Neuronal stem cell (in vitro differentiated cells): ENCODE measurements around the gene DNAJC6. TPM values are rescaled to one million over a fixed set of nuclear protein-coding genes. Genes with fewer than 3 reads are reported as not detected.

Experiments
- DNase-seq: peaks from one replicate; pipeline ENCODE4 v3.0.0-alpha.2; 2013; ENCODE audit warnings: low spot score
- H2AFZ ChIP-seq: one replicate; pipeline ENCODE4 v1.6.1; 2013; ENCODE audit warnings: mild to moderate bottlenecking, low read length, inconsistent platforms
- H2AK5ac ChIP-seq: 2 replicates; pipeline ENCODE4 v1.6.1; 2013; ENCODE audit warnings: low read depth, mild to moderate bottlenecking, inconsistent platforms, low read length, moderate library complexity, mixed read lengths
- H2BK120ac ChIP-seq: 2 replicates; pipeline ENCODE4 v1.6.1; 2013; ENCODE audit warnings: low read depth, mild to moderate bottlenecking, inconsistent platforms, low read length, moderate library complexity, mixed read lengths
- H2BK12ac ChIP-seq: one replicate; pipeline ENCODE4 v1.6.1; 2013; ENCODE audit warnings: low read length, inconsistent platforms
- H2BK15ac ChIP-seq: 2 replicates; pipeline ENCODE4 v1.6.1; 2013; ENCODE audit warnings: mild to moderate bottlenecking, low read length, inconsistent platforms, mixed read lengths
- H2BK5ac ChIP-seq: one replicate; pipeline ENCODE4 v1.6.1; 2013; ENCODE audit warnings: inconsistent platforms, mild to moderate bottlenecking, low read length, moderate library complexity
- H3K14ac ChIP-seq: one replicate; pipeline ENCODE4 v1.6.1; 2013; ENCODE audit warnings: low read length, inconsistent platforms
- H3K18ac ChIP-seq: 2 replicates; pipeline ENCODE4 v1.6.1; 2013; ENCODE audit warnings: low read length, inconsistent platforms
- H3K23ac ChIP-seq: 2 replicates; pipeline ENCODE4 v1.6.1; 2013; ENCODE audit warnings: low read depth, mild to moderate bottlenecking, mixed read lengths, low read length, inconsistent platforms; ENCODE audit not compliant: poor library complexity
- H3K27ac ChIP-seq: replicated peaks from 3 replicates; pipeline ENCODE4 v1.5.1; 2013; ENCODE audit warnings: low read length, inconsistent platforms
- H3K27me3 ChIP-seq, 3 experiments: 2 replicates each; pipeline ENCODE4 v1.6.1; 2013; ENCODE audit warnings: low read length in 3 of 3, mild to moderate bottlenecking in 2 of 3, inconsistent platforms in 1 of 3, low read depth in 1 of 3, mixed read lengths in 1 of 3, moderate library complexity in 1 of 3; ENCODE audit not compliant: control insufficient read depth in 3 of 3, insufficient read depth in 3 of 3
- H3K36me3 ChIP-seq, 2 donors: replicated peaks in 1 of 2; 2 replicates each; pipeline ENCODE4 v1.6.1; 2013; ENCODE audit warnings: low read length in 2 of 2; ENCODE audit not compliant: control insufficient read depth in 2 of 2, insufficient read depth in 2 of 2
- H3K4ac ChIP-seq: 2 replicates; pipeline ENCODE4 v1.6.1; 2013; ENCODE audit warnings: inconsistent platforms, mild to moderate bottlenecking, low read length, moderate library complexity
- H3K4me1 ChIP-seq, 2 donors: 1 replicate in 1 of 2; 2 replicates in 1 of 2; pipeline ENCODE4 v1.6.1; 2013; ENCODE audit warnings: low read length in 2 of 2, low read depth in 1 of 2; ENCODE audit not compliant: control insufficient read depth in 2 of 2, insufficient read depth in 1 of 2
- H3K4me2 ChIP-seq: one replicate; pipeline ENCODE4 v1.6.1; 2013; ENCODE audit warnings: mild to moderate bottlenecking, low read length, inconsistent platforms; ENCODE audit not compliant: insufficient read depth, poor library complexity, severe bottlenecking
- H3K4me3 ChIP-seq, 2 donors: 2 replicates each; pipeline ENCODE4 v1.5.1; 2013; ENCODE audit warnings: low read length in 2 of 2, mild to moderate bottlenecking in 2 of 2, inconsistent platforms in 1 of 2, moderate library complexity in 1 of 2
- H3K79me1 ChIP-seq: one replicate; pipeline ENCODE4 v1.6.1; 2013; ENCODE audit warnings: low read depth, mild to moderate bottlenecking, inconsistent platforms, low read length, moderate library complexity
- H3K9ac ChIP-seq: one replicate; pipeline ENCODE4 v1.6.1; 2013; ENCODE audit warnings: mild to moderate bottlenecking, low read depth, low read length, inconsistent platforms; ENCODE audit not compliant: poor library complexity
- H3K9me3 ChIP-seq, 2 donors: replicated peaks in 1 of 2; 2 replicates each; pipeline versions ENCODE3 to v1.6.1; 2013; ENCODE audit warnings: low read length in 2 of 2, mild to moderate bottlenecking in 2 of 2, inconsistent platforms in 1 of 2, low read depth in 1 of 2, mixed read lengths in 1 of 2, moderate library complexity in 1 of 2; ENCODE audit not compliant: control insufficient read depth in 2 of 2, insufficient read depth in 1 of 2
- H4K8ac ChIP-seq: one replicate; pipeline ENCODE4 v1.6.1; 2013; ENCODE audit warnings: low read depth, mild to moderate bottlenecking, inconsistent platforms, low read length, moderate library complexity
- H4K91ac ChIP-seq: one replicate; pipeline ENCODE4 v1.6.1; 2013; ENCODE audit warnings: low read length, low read depth, mild to moderate bottlenecking, inconsistent platforms; ENCODE audit not compliant: poor library complexity
- WGBS, 2 donors: extraction: QIAGEN DNeasy Blood & Tissue Kit; methylation state at CpG; one replicate each; pipeline ENCODE4 v1.1.7; 2013; ENCODE audit warnings: missing lambda C conversion rate in 2 of 2, mixed read lengths in 1 of 2; ENCODE audit not compliant: insufficient read length in 2 of 2, insufficient replicate concordance in 1 of 2; ENCODE audit errors: extremely low coverage in 2 of 2; 5-methylcytosine and 5-hydroxymethylcytosine counted together
- small RNA-seq: library from polyadenylated mRNA; stranded (forward); fragments of <200 nt; extraction: miRNeasy Mini kit (QIAGEN cat#:217004); gene quantifications from one replicate; pipeline ENCODE3, GENCODE V24; 2013; ENCODE audit not compliant: insufficient read depth

The DNAJC6 gene

GRCh38 chr1:65458730-65459396, 149.5 kb downstream of the DNAJC6 start:
- no peak overlapping the region for H2AK5ac ChIP-seq
- DNase-seq: no peak

GRCh38 chr1:65459397-65459768, 150.0 kb downstream of the DNAJC6 start:
- no peak overlapping the region for H3K27ac ChIP-seq
- no peak overlapping the region for H4K8ac ChIP-seq
- no peak for DNase-seq
- no peak overlapping the region for H2BK120ac ChIP-seq
- no peak overlapping the region for H3K4me2 ChIP-seq
- peaks cover 0 to 2% of the 10 kb centered on the region in 2 donors for H3K4me1 ChIP-seq
- no peak overlapping the region for H2BK15ac ChIP-seq
- no peaks in the 10 kb centered on the region for H3K79me1 ChIP-seq
- H3K14ac ChIP-seq: no peak overlapping the region
- H2AFZ ChIP-seq: no peak overlapping the region
- no peaks in the 10 kb centered on the region for H3K36me3 ChIP-seq
- H3K9ac ChIP-seq: no peak overlapping the region
- H3K4me3 ChIP-seq: no peak overlapping the region
- WGBS, 2 donors: no CpG with 5 or more reads among the region's 1 CpG
- no peak overlapping the region for H4K91ac ChIP-seq
- H3K18ac ChIP-seq: no peak overlapping the region
- no peak overlapping the region for H2BK5ac ChIP-seq
- H3K4ac ChIP-seq: no peak overlapping the region
- H2BK12ac ChIP-seq: no peak overlapping the region
- no peaks in the 10 kb centered on the region for H3K9me3 ChIP-seq
- H2AK5ac ChIP-seq: no peak overlapping the region
- no peaks in the 10 kb centered on the region for H3K27me3 ChIP-seq
- no peak overlapping the region for H3K23ac ChIP-seq

More at GRCh38 chr1:65458730-65459396, 149.5 kb downstream of the DNAJC6 start:
- no peak overlapping the region for H3K14ac ChIP-seq
- H2BK120ac ChIP-seq: no peak overlapping the region
- H3K27ac ChIP-seq: no peak overlapping the region
- peaks cover 0 to 2% of the 10 kb centered on the region in 2 donors for H3K4me1 ChIP-seq
- H3K36me3 ChIP-seq: no peaks in the 10 kb centered on the region
- H3K23ac ChIP-seq: no peak overlapping the region
- H2BK12ac ChIP-seq: no peak overlapping the region
- H3K79me1 ChIP-seq: no peaks in the 10 kb centered on the region
- H4K91ac ChIP-seq: no peak overlapping the region
- H3K4me2 ChIP-seq: no peak overlapping the region
- H3K9ac ChIP-seq: no peak overlapping the region
- no peaks in the 10 kb centered on the region for H3K27me3 ChIP-seq
- no peak overlapping the region for H2BK5ac ChIP-seq
- no CpG with 5 or more reads among the region's 2 CpGs for WGBS, 2 donors
- no peak overlapping the region for H3K4me3 ChIP-seq
- no peak overlapping the region for H3K4ac ChIP-seq
- no peaks in the 10 kb centered on the region for H3K9me3 ChIP-seq
- no peak overlapping the region for H2BK15ac ChIP-seq
- H2AFZ ChIP-seq: no peak overlapping the region
- H3K18ac ChIP-seq: no peak overlapping the region
- no peak overlapping the region for H4K8ac ChIP-seq

Small RNA genes within 50 kb of the gene (small RNA-seq; reads per million reads assigned to genes)
- gene COX6CP13 (not detected), gene RNU2-15P (not detected)
